ENCODE results near the gene HSP90AA1.
"Not testable (repeated sequence)": the region's sequence is repeated elsewhere in the genome, so short reads cannot be mapped to it uniquely, and the experiment has no call there.

- TF ChIP-seq CTCF, POLR2A (IDR thresholded peaks at IDR 0.05): not testable (repeated sequence)
Observed at GRCh38 chr14:102134021-102134420, 47.2 kb upstream of the HSP90AA1 start.
